GM12865 (cell line): ENCODE data around the gene SUPT5H.

Source experiments
- DNase-seq: peaks from one replicate; pipeline ENCODE4 v3.0.0; 2010; ENCODE audit warnings: low read depth
- H3K4me3 ChIP-seq: 2 replicates; pipeline ENCODE4 v1.5.1; 2011; ENCODE audit warnings: mild to moderate bottlenecking, low read depth, low read length, control low read depth
- TF ChIP-seq, protein P1 (sequence below): IDR thresholded peaks from 2 replicates; pipeline ENCODE4 v1.5.1; 2011; ENCODE audit warnings: low read length, control low read depth, low read depth, inconsistent platforms; ENCODE audit not compliant: insufficient read depth; ENCODE audit errors: missing control alignments

Gene SUPT5H

DNA sequence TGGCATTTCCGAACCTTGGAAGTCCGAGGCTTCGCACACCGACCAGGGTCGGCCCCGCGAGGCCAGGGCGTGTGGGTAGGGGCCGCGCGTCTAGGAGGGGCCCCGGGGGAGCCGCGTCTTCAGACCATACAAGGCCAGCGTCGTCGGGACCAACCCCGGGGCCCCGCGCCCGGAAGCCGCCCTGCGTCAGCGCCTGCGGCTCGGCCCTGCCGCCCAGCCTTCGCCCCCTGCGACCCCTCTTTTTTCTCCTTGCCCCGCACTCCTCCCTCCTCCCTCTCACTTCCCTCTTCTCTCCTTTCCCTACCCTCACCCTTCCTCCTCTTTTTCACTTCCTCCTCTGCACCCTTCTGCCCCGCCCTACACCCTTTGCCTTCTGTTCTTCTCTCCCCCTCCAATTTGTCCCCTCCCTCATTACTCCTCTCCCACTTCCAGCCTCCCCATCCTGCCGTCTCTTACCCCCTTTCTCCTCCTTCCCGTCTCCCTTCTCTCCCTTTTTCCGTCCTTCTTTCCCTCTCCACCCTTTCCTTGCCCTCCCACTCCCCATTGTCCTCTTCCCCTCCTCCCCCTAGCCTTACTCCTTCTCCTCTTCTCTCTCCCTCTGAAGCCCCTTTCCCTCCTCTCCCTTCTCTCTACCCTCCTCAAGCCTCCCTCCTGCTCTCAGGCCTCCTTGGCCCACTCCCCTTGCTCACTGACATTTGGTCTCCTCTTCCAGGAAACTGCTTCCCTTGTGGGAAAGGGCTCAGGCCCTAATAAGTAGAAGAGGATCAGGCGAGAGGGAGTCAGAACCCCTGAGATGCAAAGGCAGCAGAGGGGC, 35.2 kb upstream of the SUPT5H start:
- peak overlapping the region; percentile 92 for H3K4me3 ChIP-seq
- peak; percentile 87 for DNase-seq
- TF ChIP-seq, protein P1, sequence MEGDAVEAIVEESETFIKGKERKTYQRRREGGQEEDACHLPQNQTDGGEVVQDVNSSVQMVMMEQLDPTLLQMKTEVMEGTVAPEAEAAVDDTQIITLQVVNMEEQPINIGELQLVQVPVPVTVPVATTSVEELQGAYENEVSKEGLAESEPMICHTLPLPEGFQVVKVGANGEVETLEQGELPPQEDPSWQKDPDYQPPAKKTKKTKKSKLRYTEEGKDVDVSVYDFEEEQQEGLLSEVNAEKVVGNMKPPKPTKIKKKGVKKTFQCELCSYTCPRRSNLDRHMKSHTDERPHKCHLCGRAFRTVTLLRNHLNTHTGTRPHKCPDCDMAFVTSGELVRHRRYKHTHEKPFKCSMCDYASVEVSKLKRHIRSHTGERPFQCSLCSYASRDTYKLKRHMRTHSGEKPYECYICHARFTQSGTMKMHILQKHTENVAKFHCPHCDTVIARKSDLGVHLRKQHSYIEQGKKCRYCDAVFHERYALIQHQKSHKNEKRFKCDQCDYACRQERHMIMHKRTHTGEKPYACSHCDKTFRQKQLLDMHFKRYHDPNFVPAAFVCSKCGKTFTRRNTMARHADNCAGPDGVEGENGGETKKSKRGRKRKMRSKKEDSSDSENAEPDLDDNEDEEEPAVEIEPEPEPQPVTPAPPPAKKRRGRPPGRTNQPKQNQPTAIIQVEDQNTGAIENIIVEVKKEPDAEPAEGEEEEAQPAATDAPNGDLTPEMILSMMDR: no peak

DNA sequence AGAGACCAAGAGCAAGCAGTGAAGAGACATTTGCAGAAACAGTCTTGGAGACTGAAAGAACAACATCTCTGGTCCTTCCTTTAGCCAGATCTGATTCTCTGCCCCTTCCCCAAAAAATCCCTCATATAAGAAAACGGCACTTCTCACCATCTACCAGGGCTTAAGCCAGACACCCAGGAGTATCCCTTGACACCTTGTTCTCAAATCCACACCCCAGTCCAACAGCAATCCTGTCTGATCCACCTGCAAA, 34.6 kb upstream of the SUPT5H start:
- TF ChIP-seq, protein P1: no peak
- no peak for DNase-seq
- no peak overlapping the region for H3K4me3 ChIP-seq

GRCh38 chr19:39411081-39411831, 34.1 kb upstream of the SUPT5H start:
- TF ChIP-seq, protein P1: no peak
- H3K4me3 ChIP-seq: peak overlapping the region; percentile 6; the same call in 1 of the 2 replicates
- DNase-seq: peak; percentile 53

DNA sequence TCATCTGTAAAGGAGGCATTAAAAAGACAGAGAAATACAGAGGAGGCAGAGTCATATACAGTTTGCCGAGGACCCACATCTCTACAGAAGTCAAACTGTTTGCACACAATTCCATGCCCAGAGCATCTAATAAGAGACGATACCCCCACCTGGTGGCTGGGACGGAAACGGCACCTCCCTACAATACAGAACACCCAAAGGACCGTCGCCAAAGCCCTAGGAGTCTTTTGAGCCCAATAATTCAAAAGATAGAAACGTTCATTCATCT, 33.6 kb upstream of the SUPT5H start:
- TF ChIP-seq, protein P1: peak; percentile 86
- peak; percentile 94 for DNase-seq
- peak overlapping the region; percentile 38 for H3K4me3 ChIP-seq

DNA sequence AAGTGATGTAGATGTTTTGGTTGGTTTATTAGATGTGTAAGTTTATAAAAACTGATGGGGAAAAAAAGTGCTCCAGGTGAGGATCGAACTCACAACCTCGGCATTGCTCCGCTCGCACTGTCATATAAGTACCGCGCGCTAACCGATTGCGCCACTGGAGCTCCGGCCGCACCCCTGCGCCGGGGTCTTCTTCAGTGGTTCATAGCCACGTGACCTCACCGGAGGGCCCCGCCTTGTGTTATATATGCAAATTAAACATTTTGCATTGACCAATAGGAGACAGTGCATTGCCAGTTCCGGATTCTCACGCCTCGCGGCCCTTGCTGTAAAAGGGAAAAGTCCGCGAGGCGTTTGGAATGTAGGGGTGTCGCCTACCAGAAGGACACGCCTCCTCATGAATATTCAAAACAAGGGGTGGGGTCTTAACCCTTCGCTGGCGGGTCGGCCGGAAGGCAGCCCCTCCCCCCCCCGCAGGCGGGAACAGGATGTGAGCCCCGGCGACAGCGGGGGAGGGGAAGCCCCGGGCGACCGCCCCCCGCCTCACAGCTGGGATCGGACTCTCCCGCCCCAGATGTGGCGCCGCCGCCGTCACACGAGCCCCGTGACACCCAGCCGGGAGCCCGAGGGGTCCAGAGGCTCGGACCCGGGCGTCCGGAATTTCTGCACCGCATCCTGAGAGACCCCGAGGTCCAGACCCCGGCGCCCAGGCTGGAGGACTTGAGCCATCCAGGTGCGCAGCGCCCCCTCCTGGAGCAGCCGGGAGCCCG, 33.1 kb upstream of the SUPT5H start, which contains the start of gene PLEKHG2:
TSS of gene PLEKHG2 (plus strand) at position 570 of the 767 bp plus-strand sequence. CDS start 1,418 bp downstream, outside the sequence.
- TF ChIP-seq, protein P1: peak; percentile 86
- peak; percentile 100 for DNase-seq
- peak within 1 kb of the TSS; percentile 86 for H3K4me3 ChIP-seq

DNA sequence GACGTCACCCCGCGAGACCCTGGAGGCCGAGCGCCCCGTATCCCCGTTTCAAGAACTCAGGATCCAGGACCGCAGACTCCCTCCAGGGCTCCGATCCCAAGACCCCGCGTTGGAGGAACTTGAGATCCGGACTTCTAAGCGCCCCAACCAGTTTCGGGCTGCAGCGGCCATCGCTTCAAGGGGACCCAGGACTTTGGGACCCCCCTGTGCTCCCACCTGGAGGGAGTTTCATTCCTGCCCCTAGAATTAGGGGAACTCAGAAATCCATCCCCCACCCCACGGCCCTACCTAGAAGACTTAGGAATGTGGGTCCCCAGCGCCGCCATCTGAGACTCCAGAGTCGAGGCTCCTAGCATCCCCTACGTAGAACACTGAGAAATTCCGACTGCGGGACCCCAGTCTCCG, 32.5 kb upstream of the SUPT5H start:
- H3K4me3 ChIP-seq: peak overlapping the region; percentile 86
- TF ChIP-seq, protein P1: no peak
- no peak for DNase-seq
